ENCODE data around the gene NUP210.

Gene NUP210

DNA sequence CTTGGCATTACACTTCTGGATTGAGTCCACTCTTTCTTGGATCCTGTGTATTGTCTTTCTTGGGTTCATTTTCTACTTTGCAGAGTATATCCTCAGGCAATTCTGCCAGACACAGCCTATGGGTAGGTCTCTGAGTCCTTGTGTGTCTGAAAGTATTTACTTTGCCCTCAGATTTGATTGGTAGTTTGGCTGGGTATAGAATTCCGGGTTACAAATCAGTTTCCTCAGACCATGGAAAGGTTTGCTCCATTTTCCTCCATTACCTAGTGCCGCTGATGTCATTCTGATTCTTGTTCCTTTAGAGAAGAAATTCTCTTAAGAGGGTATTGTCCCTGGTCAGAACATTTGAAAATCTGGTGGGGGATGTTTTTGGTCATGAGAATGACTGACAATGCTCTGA is 133.2 kb downstream of the NUP210 start:
- DNase-seq, result no peak

GRCh38 chr3:13285007-13285567 is 135.0 kb downstream of the NUP210 start:
- no peak for DNase-seq

DNA sequence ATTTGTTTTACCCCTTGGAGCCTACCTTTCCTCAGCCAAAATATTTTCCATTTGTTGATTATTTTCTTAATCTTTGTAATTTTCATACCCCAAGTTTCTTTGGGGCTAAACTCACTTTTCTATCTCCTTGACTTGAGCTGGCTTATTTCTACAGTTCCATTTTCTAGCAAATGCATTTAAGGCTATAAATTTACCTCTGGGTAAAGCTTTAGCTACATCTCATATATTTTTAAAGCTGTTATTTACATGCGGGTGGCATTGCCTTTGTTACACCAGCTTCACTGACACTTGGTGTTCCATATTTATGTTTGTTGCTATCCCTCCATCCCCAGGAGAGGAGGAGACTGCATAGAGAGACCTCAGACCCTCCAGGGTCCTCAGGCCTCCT is 136.3 kb downstream of the NUP210 start:
- DNase-seq, result no peak

DNA sequence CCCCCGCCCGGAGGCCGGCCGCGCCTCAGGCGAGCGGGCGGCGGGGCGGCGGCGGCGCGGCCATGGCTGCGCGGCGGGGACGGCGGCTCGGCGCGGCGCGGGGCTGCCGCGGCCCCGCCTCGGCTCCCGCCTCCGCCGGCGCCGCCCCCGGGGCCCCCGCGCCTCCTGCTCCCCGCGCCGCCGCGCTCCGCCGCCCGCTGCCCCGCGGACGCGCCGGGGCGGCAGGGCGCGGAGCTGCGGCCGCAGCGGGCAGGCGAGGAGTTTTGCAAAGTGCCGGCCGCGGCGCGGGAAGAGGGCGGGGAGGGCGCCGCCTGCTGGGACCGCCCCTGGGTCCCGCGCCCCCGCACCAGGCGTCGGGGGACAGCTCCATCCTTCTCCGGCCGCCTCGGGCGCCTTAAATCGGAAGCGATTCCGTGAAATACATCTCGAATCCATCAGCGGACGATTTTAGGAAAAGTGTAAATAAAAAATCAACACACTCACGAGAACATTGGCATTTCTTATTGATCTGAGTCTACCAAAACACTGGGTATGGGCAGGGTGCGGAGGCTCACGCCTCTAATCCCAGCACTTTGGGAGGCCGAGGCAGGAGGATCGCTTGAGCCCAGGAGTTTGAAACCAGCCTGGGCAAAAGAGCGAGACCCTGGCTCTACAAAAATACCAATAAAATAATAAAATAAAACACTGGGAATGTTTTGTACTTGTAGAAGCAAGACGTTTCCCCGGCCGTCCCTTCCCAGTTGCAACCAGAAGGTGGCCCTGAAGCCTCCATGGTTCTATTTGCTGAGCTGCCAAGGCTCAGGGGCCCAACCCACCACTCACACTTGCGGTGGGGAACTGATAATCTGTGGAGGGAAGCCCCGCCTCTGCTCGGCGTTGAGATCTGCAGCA is 136.9 kb downstream of the NUP210 start:
- DNase-seq, result peak; percentile 78

DNA sequence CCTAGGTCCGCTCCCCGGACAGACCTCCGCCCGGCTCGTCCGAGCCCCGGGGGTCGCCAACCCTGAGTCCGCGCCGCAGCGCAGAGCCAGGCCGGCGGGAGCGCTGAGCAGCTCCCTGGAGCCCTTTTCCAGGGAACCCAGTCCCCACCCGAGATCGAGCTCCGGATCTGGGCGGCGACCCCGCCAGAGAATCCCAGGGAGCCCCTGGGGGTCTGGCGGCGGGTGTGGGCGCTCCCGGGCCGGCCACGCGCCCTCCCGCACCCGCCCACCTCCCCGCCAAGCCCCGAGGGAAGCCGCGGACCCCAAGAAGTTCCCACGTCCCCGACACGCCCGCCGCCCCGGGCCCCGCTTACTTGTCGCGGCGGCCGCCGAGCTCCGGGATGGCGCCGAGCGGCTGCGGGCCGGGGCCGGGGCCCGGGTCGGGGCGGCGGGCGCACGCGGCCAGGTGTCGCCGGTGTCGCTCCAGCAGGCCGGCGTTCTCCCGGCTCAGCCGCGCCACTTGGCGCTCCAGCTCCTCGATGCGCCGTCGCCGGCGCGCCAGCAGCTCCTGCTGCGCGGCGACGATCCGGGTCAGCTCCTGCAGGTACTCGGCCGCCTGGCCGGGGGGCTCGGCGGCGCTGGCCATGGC is 137.7 kb downstream of the NUP210 start:
- DNase-seq, result peak; percentile 15

- DNase-seq, result no peak
These were observed 138.4 kb downstream of the NUP210 start for GRCh38 chr3:13281507-13282357.

- DNase-seq, result peak; percentile 39
These were observed 139.2 kb downstream of the NUP210 start for GRCh38 chr3:13280811-13281506.

- DNase-seq, result no peak
These were observed 139.9 kb downstream of the NUP210 start for GRCh38 chr3:13280122-13280790.

DNA sequence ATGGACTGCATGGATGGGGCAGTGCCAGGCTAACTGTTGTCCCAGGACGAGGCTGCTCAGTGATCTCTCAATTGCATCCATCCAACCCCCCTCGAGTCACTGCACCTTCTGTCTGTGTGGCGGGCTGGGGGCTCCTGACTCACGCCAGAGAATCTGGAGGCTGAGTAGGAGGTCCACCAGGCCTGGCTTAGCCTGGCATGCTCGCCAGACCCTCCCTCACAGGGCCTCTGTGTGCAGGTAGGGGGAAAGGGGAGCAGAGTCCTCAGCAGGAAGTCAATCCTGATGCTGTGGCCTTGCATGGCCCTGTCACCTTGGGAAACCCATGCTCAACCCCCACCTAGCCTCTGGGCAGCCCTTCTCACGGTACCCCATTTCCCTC is 140.6 kb downstream of the NUP210 start:
- no peak for DNase-seq

GRCh38 chr3:13278783-13279531 is 141.2 kb downstream of the NUP210 start:
- no peak for DNase-seq

- no peak for DNase-seq
These were observed 142.1 kb downstream of the NUP210 start for GRCh38 chr3:13277860-13278531.

- DNase-seq, result no peak
These were observed 142.8 kb downstream of the NUP210 start for GRCh38 chr3:13277196-13277813.

- DNase-seq, result no peak
These were observed 143.5 kb downstream of the NUP210 start for GRCh38 chr3:13276438-13277195.

GRCh38 chr3:13275376-13276005 is 144.6 kb downstream of the NUP210 start:
- no peak for DNase-seq

DNA sequence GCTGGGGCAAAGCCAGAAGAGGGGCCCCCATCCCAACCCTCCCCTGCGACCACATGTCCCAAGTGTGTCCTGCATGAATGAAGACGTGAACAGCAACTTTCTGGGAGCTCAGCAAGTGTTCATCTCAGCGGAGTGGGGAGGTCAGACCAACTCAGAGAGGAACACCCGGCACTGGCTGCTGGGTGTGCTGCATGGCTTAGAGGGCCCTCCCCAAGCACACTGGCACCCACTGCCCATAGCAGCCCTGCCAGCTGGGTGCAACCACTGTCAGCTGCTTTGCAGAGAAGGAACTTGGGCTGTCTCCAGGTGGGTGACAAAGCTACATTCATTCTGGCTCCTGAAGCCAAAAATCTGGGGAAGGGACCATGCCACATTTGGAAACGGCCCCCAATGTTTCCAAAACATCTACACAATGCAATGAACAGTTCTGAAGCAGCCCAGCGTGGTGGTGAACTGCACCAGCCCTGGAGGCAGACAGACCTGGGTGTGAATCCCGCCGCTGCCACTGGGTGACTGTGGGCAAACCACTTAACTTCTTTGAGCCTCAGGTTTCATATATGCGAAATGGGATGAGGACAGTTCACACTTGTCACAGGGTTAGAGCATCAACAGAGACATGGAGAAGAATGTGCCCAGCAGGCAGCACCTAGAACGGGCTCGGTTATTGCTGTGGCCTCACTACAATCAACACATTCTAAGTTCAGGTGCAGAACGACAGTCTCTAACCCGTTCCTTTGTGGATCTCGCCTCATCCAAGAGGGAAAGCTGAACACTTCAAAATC is 145.4 kb downstream of the NUP210 start:
- no peak for DNase-seq

DNA sequence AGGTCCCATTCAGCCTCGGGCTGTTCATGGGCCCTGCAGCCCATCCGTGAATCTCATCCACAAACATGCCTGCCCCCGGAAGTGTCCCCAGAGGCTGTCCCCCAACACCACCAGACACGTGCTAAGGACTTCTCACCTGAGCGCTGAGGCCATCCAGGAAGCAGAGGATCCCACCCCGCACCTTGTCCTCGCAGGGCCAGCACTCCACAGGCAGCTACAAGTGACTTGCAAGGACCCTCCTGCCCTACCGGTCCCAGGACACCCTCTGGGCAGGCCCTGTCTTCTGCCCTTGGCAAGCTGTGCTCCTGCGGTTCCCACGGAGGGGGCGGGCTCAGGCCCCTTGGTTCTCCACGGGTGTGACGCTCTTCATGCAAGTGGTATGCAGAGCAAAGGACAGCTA is 146.0 kb downstream of the NUP210 start:
- no peak for DNase-seq

- no peak for DNase-seq
These were observed 146.5 kb downstream of the NUP210 start for GRCh38 chr3:13273604-13274105.
